HG02852 (cell line): ENCODE measurements around the gene TMEM52B.

ENCODE experiments used
- ATAC-seq: cut with Tn5 transposase; IDR thresholded peaks from one replicate; pipeline ENCODE4 v1.9.1; 2021; ENCODE audit warnings: mild to moderate bottlenecking, moderate library complexity; ENCODE audit not compliant: unreplicated experiment

Gene TMEM52B

GRCh38 chr12:10178821-10179220 lies at the start of gene TMEM52B:
TSS of gene TMEM52B (plus strand) at chr12:10179032. CDS start at chr12:10179575, 543 bp downstream.
- no peak for ATAC-seq

DNA sequence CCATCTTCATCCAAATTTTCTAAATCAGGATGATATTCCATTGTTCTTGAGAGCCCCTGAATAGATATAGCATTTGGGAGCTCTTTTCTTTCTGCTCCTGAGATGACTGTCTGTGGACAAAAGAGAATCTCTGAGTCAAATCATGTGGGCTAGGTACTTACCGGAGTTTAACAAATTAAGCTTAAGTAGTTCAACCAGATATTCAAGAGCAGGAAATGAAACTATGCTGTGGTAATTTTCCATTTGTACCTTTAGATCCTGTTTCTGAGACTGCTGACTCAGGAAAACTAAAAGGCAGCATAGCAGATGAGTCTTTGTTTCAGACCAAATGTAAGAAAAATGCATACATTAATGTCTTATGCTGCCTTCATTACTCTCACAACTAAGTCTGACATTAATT lies 48.8 kb upstream of the TMEM52B start, which contains the start of gene CLEC7A:
TSS of gene CLEC7A (minus strand) at position 158 of the 400 bp plus-strand sequence. CDS start at position 41, 117 bp downstream.
- peak; percentile 70 for ATAC-seq

GRCh38 chr12:10131111-10131690 lies 47.6 kb upstream of the TMEM52B start:
- no peak for ATAC-seq

DNA sequence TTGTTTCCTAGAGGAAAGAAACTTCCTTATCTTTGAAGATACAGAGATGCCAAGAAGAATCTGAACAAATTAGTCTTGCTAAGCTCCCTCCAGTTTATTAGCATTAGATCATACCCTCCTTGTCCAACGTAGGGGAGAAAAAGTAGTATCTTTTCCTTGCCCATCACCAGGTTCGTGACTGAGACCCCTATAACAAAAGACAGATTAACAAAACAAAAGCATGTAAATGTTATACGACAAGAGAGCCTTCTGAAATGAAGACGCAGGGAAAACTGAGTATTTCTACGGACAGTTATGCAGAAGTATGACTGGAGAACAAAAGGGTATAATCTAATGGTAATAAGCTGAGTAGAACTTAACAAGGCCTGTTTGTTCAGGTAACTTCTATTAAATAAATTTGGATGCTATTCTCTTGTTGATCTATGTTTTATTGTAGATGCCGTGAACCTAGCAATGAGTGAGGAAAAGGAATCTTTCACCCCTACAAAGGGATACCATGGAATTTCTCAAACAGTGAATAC lies 45.9 kb upstream of the TMEM52B start:
- no peak for ATAC-seq

GRCh38 chr12:10135126-10135525 lies 43.7 kb upstream of the TMEM52B start:
- no peak for ATAC-seq

DNA sequence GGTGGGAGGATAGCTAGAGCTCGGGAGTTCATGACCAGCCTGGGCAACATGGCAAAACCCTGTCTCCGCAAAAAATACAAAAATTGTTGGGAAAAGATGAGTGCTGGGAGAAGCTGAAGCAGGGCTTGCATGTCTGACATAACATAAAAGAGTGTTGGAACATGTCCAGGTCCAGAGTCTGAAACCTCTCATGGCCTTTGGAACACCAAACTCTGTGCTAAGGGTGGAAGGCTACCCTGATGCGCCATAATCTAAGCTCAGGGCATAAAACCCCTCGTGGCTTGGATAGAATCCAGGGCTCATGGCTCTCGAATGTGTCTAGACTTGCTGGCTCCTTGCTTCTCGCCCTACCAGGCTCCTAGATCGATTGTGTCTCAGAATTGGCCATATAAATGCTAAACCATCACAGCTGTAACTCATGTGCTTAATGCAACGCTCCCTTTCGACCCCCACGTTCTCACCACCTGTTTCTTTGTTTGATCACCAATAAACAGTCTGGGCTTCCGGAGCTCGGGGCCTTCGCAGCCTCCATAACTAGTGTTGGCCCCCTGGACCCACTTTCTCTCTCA lies 42.1 kb upstream of the TMEM52B start:
- no peak for ATAC-seq

DNA sequence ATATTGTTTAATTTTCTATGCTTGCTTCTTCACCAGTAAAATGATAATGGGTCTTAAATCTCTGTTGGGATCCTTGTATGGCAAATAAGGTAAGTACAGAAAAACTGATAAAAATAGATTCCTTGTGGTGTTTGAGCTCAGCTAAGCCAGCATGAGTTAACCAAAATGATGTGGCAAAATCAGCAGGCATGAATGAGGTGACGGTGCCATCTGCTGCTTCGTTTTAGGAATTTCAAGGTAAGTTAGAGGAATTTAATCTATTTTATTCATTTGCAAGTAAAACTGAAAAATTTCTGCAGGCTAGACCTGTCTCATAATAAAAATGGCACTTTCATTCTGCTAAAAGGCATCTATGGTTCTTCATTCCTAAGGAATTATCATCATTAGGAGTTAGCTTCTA lies 38.8 kb upstream of the TMEM52B start:
- no peak for ATAC-seq

- no peak for ATAC-seq
Measured at GRCh38 chr12:10142976-10143589, 35.7 kb upstream of the TMEM52B start.

DNA sequence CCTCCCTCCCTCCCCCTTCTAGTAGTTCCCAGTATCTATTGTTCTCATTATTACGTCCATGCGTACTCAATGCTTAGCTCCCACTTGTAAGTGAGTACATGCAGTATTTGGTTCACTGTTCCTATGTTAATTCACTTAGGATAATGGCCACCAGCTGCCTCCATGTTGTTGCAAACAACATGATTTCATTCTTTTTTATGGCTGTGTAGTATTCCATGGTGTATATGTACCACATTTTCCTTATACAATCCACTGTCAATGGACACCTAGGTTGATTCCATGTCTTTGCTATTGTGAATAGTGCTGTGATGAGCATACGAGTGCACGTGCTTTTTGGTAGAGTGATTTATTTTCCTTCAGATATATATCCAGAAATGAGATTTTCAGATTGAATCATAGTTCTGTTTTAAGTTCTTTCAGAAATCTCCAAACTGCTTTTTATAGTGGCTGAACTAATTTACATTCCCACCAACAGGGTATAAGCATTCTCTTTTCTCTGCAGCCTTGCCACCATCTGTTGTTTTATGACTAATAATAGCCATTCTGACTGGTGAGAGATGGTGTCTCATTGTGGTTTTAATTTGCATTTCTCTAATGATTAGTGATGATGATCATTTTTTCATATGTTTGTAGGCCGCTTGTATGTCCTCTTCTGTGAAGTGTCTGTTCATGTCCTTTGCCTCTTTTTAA lies 31.0 kb upstream of the TMEM52B start:
- ATAC-seq: peak; percentile 66

DNA sequence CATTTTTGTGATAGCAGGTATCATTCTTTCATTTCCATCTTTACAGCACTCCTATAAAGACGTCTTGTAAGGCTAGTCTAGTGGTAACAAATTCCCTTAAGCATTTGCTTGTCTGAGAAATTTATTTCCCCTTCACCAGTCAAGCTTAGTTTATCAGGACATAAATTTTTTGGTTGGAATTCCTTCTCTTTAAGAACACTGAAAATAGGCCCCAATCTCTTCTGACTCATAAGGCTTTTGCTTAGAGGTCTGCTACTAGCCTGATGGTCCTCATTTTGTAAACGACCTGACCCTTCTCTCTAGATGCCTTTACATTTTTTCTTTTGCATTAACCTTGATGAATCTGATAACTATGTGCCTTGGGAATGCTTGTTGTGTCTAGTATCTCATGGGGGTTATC lies 27.2 kb upstream of the TMEM52B start:
- no peak for ATAC-seq

GRCh38 chr12:10153271-10154144 lies 25.3 kb upstream of the TMEM52B start:
- peak; percentile 55 for ATAC-seq

GRCh38 chr12:10154145-10154496 lies 24.7 kb upstream of the TMEM52B start:
- ATAC-seq: no peak

DNA sequence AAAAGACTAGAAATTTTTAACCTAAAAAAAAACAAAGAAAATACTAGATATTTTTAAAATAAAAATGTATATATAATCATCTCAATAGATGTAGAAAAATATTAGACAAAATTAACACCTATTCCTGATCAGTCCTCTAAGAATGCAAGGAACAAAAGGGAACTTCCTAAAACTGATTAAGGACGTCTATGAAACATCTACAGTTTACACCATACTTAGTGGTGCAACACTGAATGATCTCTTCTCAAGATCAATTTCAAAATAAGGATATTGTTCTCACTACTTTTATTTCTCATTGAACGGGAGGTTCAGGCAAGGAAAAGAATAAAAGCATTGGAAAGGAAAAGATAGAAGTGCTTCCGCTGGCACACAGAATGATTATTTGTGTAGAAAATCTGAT lies 22.9 kb upstream of the TMEM52B start:
- no peak for ATAC-seq

DNA sequence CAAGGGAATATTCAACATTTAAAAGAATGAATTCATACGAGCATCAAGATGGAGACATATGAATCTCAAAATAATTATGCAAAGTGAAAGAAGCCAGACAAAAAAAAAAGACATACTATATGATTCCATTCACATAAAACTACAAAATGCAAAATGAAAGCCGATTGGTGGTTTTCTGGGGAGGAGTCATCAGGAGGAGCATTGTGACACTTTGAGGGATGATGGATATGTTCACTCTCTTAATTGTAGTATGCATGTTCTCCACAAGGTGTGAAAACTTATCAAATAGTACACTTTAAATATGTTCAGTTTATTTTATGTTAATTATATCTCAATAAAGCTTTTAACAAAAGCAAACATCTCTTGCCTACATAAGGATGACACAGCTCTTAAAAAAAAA lies 20.4 kb upstream of the TMEM52B start:
- ATAC-seq: no peak

DNA sequence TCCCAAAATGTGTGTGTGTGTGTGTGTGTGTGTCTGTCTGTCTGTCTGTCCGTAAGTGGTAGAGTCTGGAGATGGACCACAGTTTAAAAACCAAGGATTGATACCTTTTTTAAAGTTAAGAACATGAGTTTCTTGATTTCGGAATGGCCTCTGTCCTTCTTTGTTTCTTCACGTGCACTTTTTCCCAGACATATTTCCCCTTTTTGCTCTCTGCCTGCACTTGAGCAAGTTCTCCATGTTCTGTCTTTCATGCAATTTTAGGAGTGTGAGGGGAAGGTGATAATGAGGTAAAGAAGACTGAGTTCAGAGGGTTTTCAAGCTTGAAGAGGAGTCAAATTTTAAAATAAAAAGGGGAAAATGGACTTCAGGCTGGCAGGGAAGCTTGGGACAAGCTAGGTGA lies 19.6 kb upstream of the TMEM52B start:
- ATAC-seq: no peak

GRCh38 chr12:10160617-10161385 lies 18.0 kb upstream of the TMEM52B start:
- ATAC-seq: no peak

DNA sequence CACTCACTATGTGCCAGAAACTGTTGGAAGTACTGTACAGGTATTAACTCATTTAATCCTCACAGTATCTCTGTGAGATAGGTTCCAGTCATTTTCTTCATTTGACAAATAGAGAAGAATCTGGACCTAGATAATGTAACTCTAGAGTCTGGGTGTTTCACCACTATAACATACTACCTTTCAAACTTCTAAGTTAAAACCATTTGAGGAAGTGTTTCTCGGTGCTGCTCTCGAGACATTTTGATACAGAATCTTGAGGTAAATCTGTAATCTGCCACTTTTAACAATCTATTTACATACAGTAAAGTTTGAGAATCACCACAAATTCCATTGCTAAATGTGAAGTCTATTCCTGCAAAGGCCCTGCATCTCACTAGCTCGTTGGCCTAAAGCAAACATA lies 15.7 kb upstream of the TMEM52B start:
- no peak for ATAC-seq

GRCh38 chr12:10165421-10165820 lies 13.4 kb upstream of the TMEM52B start:
- no peak for ATAC-seq

DNA sequence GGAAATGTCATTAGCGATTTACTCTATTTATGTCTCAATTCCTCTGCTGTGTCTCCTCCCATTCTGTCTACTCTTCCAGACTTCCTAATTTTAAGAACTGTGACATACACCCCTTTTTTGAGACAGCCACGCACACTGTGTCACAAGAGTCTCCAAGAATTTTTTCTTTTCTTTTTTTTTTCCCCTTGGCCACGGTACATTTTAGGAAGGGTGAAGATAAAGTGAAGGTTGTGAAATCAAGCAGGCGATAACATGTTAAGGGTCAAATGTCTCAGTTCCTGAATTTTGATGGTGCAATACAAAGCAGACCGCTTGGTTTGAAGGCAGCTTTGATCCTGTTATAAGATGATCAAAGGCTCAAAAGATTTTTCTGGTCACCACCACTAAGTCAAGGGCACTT lies 11.2 kb upstream of the TMEM52B start:
- ATAC-seq: no peak

DNA sequence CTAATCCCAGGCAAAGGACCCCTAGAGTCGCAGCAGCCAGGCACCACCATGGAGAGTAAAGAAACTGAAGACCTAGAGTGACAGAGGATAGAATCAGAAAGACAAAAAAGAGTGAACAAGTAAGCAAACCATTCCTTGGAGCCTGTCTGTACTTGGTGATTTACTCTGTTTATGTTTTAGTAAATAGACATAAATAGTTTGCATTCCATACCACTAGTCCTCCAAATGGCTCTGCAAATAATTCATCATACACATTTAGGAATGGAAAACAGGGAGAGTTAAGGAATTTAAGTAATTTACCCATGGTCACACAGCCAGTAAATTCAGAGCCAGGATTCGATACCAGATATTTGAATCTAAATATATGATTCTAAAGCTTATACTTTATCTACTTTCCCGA lies 9.7 kb upstream of the TMEM52B start:
- no peak for ATAC-seq
